K562 (cell line): ENCODE measurements around the gene CDKN2D. TPM values are rescaled to one million over a fixed set of nuclear protein-coding genes. Genes with fewer than 3 reads are reported as not detected.

Experiments
- ATAC-seq: fragments of 200-7000 bp; cut with Tn5 transposase; 3 replicates; pipeline ENCODE4 v1.9.1; 2020; ENCODE audit warnings: moderate library complexity
- BruUV-seq: library from RNA; stranded (reverse); fragments of 400-500 nt; replicated peaks from 2 replicates; lab custom pipeline; 2021; lab: Mats Ljungman, UMichigan
- CTCF ChIA-PET: fragments of 300-600 bp; formaldehyde crosslinking; extraction: SDS; loops from one replicate; lab custom pipeline; 2021; ENCODE audit warnings: low intra/inter-chr PET ratio; lab: Yijun Ruan, JAX
- POLR2A ChIA-PET: fragments of 300-600, 350-650 bp; sonication (Branson Sonifier 250); formaldehyde crosslinking; extraction: SDS; loops from one replicate; lab custom pipeline; 2021; ENCODE audit warnings: antibody characterized with exemption, inconsistent platforms; lab: Yijun Ruan, JAX
- DNase-seq, 4 experiments: peaks; one replicate each; pipeline versions ENCODE4 v3.0.0 to v3.0.0-alpha.2; 2011 to 2018; ENCODE audit warnings: low spot score in 3 of 4, mixed read lengths in 3 of 4; ENCODE audit errors: extremely low read depth in 1 of 4
- FAIRE-seq: peaks from 2 replicates; lab custom pipeline; 2011; peaks lifted over from hg19 to GRCh38; lab: Jason Lieb, UNC
- H2AFZ ChIP-seq: 2 replicates; pipeline ENCODE4 v1.6.0; 2011; ENCODE audit warnings: low read depth, low read length, control low read depth, inconsistent platforms
- H3K27ac ChIP-seq: fragments of 200-600 bp; 3 replicates; pipeline ENCODE4 v1.8.0; 2011; ENCODE audit warnings: low read depth, mild to moderate bottlenecking, control low read depth, inconsistent platforms, low read length, moderate library complexity, mixed read lengths; ENCODE audit errors: extremely low read depth
- H3K27me3 ChIP-seq, 2 experiments: fragments of 300-600 bp in 1 of 2; 2 replicates in 1 of 2; 3 replicates in 1 of 2; pipeline versions ENCODE4 v1.6.0 to v1.8.0; 2011; ENCODE audit warnings: inconsistent platforms in 2 of 2, low read length in 2 of 2, mild to moderate bottlenecking in 1 of 2, mixed read lengths in 1 of 2, moderate library complexity in 1 of 2; ENCODE audit not compliant: control insufficient read depth in 2 of 2, insufficient read depth in 2 of 2
- H3K36me3 ChIP-seq: fragments of 300-600 bp; 3 replicates; pipeline ENCODE4 v1.8.0; 2011; ENCODE audit warnings: mild to moderate bottlenecking, low read length, inconsistent platforms; ENCODE audit not compliant: control insufficient read depth, insufficient read depth
- H3K4me1 ChIP-seq, 2 experiments: fragments of 200-600 bp in 1 of 2; replicated peaks in 1 of 2; 2 replicates in 1 of 2; 3 replicates in 1 of 2; pipeline versions ENCODE4 v1.5.1 to v1.8.0; 2011; ENCODE audit warnings: inconsistent platforms in 2 of 2, low read length in 2 of 2, mild to moderate bottlenecking in 1 of 2, mixed read lengths in 1 of 2, moderate library complexity in 1 of 2; ENCODE audit not compliant: control insufficient read depth in 2 of 2, insufficient read depth in 2 of 2
- H3K4me2 ChIP-seq: 2 replicates; pipeline ENCODE4 v1.6.1; 2011; ENCODE audit warnings: low read length, control low read depth, inconsistent platforms, mixed read lengths; ENCODE audit not compliant: insufficient read depth
- H3K4me3 ChIP-seq: fragments of 200-600 bp; sonication (generic), shearing (Covaris generic); 2 replicates; pipeline ENCODE4 v1.5.1; 2016; ENCODE audit warnings: control low read depth, inconsistent platforms
- H3K79me2 ChIP-seq: fragments of 200-600 bp; 3 replicates; pipeline ENCODE4 v1.8.0; 2011; ENCODE audit warnings: low read length, inconsistent platforms; ENCODE audit not compliant: control insufficient read depth, insufficient read depth
- H3K9ac ChIP-seq, 2 experiments: 2 replicates each; pipeline versions ENCODE4 v1.6.0 to v1.6.1; 2011; ENCODE audit warnings: low read depth in 2 of 2, low read length in 2 of 2, control low read depth in 1 of 2, inconsistent platforms in 1 of 2, mild to moderate bottlenecking in 1 of 2, mixed read lengths in 1 of 2; ENCODE audit not compliant: insufficient read depth in 1 of 2
- H3K9me1 ChIP-seq: one replicate; pipeline ENCODE4 v1.6.0; 2011; ENCODE audit warnings: inconsistent platforms, mild to moderate bottlenecking, low read length, moderate library complexity; ENCODE audit not compliant: control insufficient read depth, insufficient read depth
- H3K9me3 ChIP-seq: replicated peaks from 2 replicates; pipeline ENCODE4 v1.5.1; 2011; ENCODE audit warnings: low read depth, low read length, inconsistent platforms; ENCODE audit not compliant: control insufficient read depth, insufficient read depth
- H4K20me1 ChIP-seq: replicated peaks from 2 replicates; pipeline ENCODE4 v1.6.1; 2011; ENCODE audit warnings: low read length, inconsistent platforms, mixed read lengths; ENCODE audit not compliant: control insufficient read depth, insufficient read depth
- BRF2 ChIP-seq: IDR thresholded peaks from 3 replicates; pipeline ENCODE4 v1.6.1; 2011; ENCODE audit warnings: borderline replicate concordance, mild to moderate bottlenecking; ENCODE audit not compliant: insufficient read length, insufficient read depth
- CREB3 ChIP-seq: fragments of 450-650 bp; conservative IDR thresholded peaks from 2 replicates; pipeline ENCODE4 v1.6.1; 2016; ENCODE audit warnings: missing genetic modification characterization, low read depth, mild to moderate bottlenecking, missing compliant biosample characterization, moderate library complexity
- CTCF ChIP-seq, 3 experiments: IDR thresholded peaks in 2 of 3; conservative IDR thresholded peaks in 1 of 3; 2 replicates each; pipeline ENCODE4 v1.5.1; 2011 to 2012; ENCODE audit warnings: low read length in 3 of 3, mild to moderate bottlenecking in 3 of 3, control low read depth in 2 of 3, improper control_type of control experiment in 1 of 3, inconsistent platforms in 1 of 3, low read depth in 1 of 3, mixed read lengths in 1 of 3, moderate library complexity in 1 of 3; ENCODE audit not compliant: insufficient read depth in 2 of 3
- GATAD2A ChIP-seq: fragments of 450-650 bp; IDR thresholded peaks from 2 replicates; pipeline ENCODE4 v1.6.1; 2017
- GTF3C2 ChIP-seq: IDR thresholded peaks from 3 replicates; pipeline ENCODE4 v1.6.1; 2011; ENCODE audit warnings: borderline replicate concordance, mild to moderate bottlenecking, moderate library complexity; ENCODE audit not compliant: insufficient read length; ENCODE audit errors: extremely low read depth
- HCFC1 ChIP-seq: IDR thresholded peaks from 2 replicates; pipeline ENCODE4 v1.6.1; 2012; ENCODE audit warnings: low read depth, low read length, improper control_type of control experiment
- MAFG ChIP-seq: fragments of 450-650 bp; conservative IDR thresholded peaks from 2 replicates; pipeline ENCODE4 v1.6.1; 2016; ENCODE audit warnings: missing genetic modification characterization, missing compliant biosample characterization
- POLR2B ChIP-seq: fragments of 450-650 bp; IDR thresholded peaks from 2 replicates; pipeline ENCODE4 v1.6.1; 2018; ENCODE audit warnings: low read depth; ENCODE audit not compliant: partially characterized antibody
- RBM15 ChIP-seq: fragments of 200-400 bp; formaldehyde crosslinking; IDR thresholded peaks from 2 replicates; pipeline ENCODE4 v1.6.1; 2018; ENCODE audit warnings: mild to moderate bottlenecking, low read length, moderate library complexity; ENCODE audit not compliant: insufficient read depth
- SIN3A ChIP-seq, 2 experiments: fragments of 150-350 bp in 1 of 2; IDR thresholded peaks; 2 replicates each; pipeline ENCODE4 v1.6.1; 2011 to 2016; ENCODE audit warnings: borderline replicate concordance in 2 of 2, low read depth in 2 of 2, low read length in 2 of 2, mild to moderate bottlenecking in 2 of 2, moderate library complexity in 2 of 2; ENCODE audit not compliant: control insufficient read depth in 1 of 2
- SIRT6 ChIP-seq: IDR thresholded peaks from one replicate; pipeline ENCODE4 v1.6.1; 2012; ENCODE audit warnings: low read depth, mild to moderate bottlenecking, control low read depth, inconsistent platforms, low read length, moderate library complexity
- ZBTB7A ChIP-seq: IDR thresholded peaks from 2 replicates; pipeline ENCODE4 v1.6.1; 2011; ENCODE audit warnings: low read depth, mild to moderate bottlenecking, low read length, moderate library complexity, borderline replicate concordance; ENCODE audit not compliant: control insufficient read depth
- WGBS: fragments of 100-300 bp; shearing (Covaris generic); methylation state at CpG from one replicate; pipeline ENCODE4 v1.1.6; 2016; ENCODE audit warnings: low coverage, mixed read lengths; ENCODE audit not compliant: insufficient coverage; ENCODE audit errors: missing lambda C conversion rate; 5-methylcytosine and 5-hydroxymethylcytosine counted together
- in situ Hi-C: fragments of 300-500 bp; cut with MboI; formaldehyde crosslinking; loops from 4 replicates; pipeline ENCODE4 v1.15.0; 2018; ENCODE audit warnings: inconsistent platforms, mixed read lengths
- intact Hi-C: fragments of 100-400 bp; cut with micrococcal nuclease; formaldehyde crosslinking; loops from 2 replicates; pipeline ENCODE4 v1.14.2; 2022
- polyA plus RNA-seq, 8 experiments: library from polyadenylated mRNA; depleted of rRNA in 4 of 8; stranded (reverse) in 5 of 8; unstranded in 3 of 8; fragments of >200 nt; fragmentation: Nextera tagmentation in 2 of 8; fragmentation: Illumina TruSeq in 1 of 8; extraction: Ambion mirVana in 2 of 8; extraction: Trizol in 1 of 8; gene quantifications; 2 replicates each; pipeline versions ENCODE4 v1.2.1 to v1.2.3, GENCODE V29; 2011 to 2014; ENCODE audit warnings: inconsistent platforms in 1 of 8, missing spikeins in 1 of 8
- total RNA-seq, 7 experiments: library from RNA; depleted of rRNA in 6 of 7; stranded (reverse); fragments of >200 nt in 6 of 7; fragmentation: Illumina TruSeq in 2 of 7; extraction: Trizol in 2 of 7; gene quantifications; 2 replicates each; pipeline versions ENCODE4 v1.2.1 to v1.2.3, GENCODE V29; 2011 to 2021; ENCODE audit warnings: low replicate concordance in 1 of 7

CDKN2D gene
- total and polyA plus RNA-seq, 9 of the 15 experiments (the other 6 are each of a cell fraction or from before 2014, with no cell fraction given), result 0.41 to 8.2 (median 3.7) TPM

- TF ChIP-seq CTCF (IDR thresholded peaks at IDR 0.05 in 2 of 3, conservative IDR thresholded peaks at IDR 0.05 in 1 of 3; ENCODE audit: insufficient read depth in 2 of 3, low read depth in 1 of 3, low read length in 3 of 3), result no peak
- TF ChIP-seq CREB3, result no peak
- no peak for TF ChIP-seq GATAD2A
Measured at GRCh38 chr19:10520652-10521318, 48.0 kb downstream of the CDKN2D start (continued).

GRCh38 chr19:10519421-10519820 is 49.4 kb downstream of the CDKN2D start:
- in situ Hi-C loops, result no loop called here
- TF ChIP-seq SIN3A (IDR thresholded peaks at IDR 0.05; ENCODE audit: borderline replicate concordance in 2 of 2, control insufficient read depth in 1 of 2, low read depth in 2 of 2, low read length in 2 of 2) (no peak), RBM15 (no peak), GTF3C2 (no peak), BRF2 (no peak), SIRT6 (no peak), MAFG (tag) (no peak), ZBTB7A (no peak), POLR2B (no peak), HCFC1 (no peak)

More at GRCh38 chr19:10519421-10519820, 49.4 kb downstream of the CDKN2D start:
- no peaks in the 10 kb centered on the region for H3K36me3 ChIP-seq
- no peaks in the 10 kb centered on the region for H3K9me1 ChIP-seq
- ATAC-seq (no peak), FAIRE-seq (no peak), DNase-seq (no peak)
- no peaks in the 10 kb centered on the region; the same call in 1 of the 2 replicates for H4K20me1 ChIP-seq
- peak overlapping the region in 1 of 2 experiments; percentile 86; a peak in 1 of 4 replicates for H3K9ac ChIP-seq
- H2AFZ ChIP-seq, result no peak overlapping the region
- H3K4me3 ChIP-seq, result no peak overlapping the region
- H3K4me2 ChIP-seq, result no peak overlapping the region
- ChIA-PET POLR2A (no interaction called here), CTCF (interaction anchor here (0.7 kb wide), 1 partner anchor 10 kb away, joined by 3 read pairs; no protein-coding TSS in a partner anchor)
- 16% methylated on average over 6 of the region's 7 CpGs for WGBS
- H3K79me2 ChIP-seq, result no peaks in the 10 kb centered on the region
- H3K9me3 ChIP-seq, result no peaks in the 10 kb centered on the region
- H3K27me3 ChIP-seq, result peaks cover 0 to 10% of the 10 kb centered on the region in 2 experiments; a peak in 3 of 5 replicates
- H3K27ac ChIP-seq, result no peak overlapping the region
- no TSS peak for BruUV-seq
- peaks cover 19 to 39% of the 10 kb centered on the region in 2 experiments; a peak in 4 of 5 replicates for H3K4me1 ChIP-seq
- intact Hi-C loops, result no loop called here
